Forelimb muscle (tissue), 1 donor: ENCODE results near the gene ARHGAP18. TPM values are rescaled to one million over a fixed set of nuclear protein-coding genes. Genes with fewer than 3 reads are reported as not detected.
A peak's percentile ranks its signal among the peaks of the same experiment; 100 is the strongest.

ENCODE experiments used
- DNase-seq: peaks from one replicate; pipeline ENCODE4 v3.0.0-alpha.2; 2013; ENCODE audit warnings: low read depth
- polyA plus RNA-seq: library from polyadenylated mRNA; unstranded; fragments of 120-200 nt; gene quantifications from one replicate; pipeline ENCODE4 v1.2.1, GENCODE V29; 2013; ENCODE audit not compliant: insufficient read length

Gene ARHGAP18
- polyA plus RNA-seq, 1 donor: 14.1 TPM

DNA sequence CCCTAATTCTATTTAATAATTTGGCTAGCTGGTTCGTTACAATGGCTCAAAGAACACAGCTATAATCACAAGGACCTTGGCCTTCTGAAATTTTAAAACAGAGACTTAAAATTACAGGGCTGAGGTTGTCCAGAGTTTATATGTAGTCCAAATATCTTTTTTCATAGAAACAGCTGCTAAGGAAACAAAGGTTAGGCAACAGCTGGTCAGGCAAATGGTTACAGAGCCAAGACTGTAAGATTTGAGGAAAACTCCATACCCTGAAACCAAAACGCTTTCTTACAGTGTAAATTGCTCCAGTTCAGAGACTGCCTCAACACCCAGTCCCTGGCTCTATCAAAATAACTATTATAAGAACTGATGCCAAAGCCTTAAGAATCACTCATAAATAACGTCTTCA is 9.7 kb upstream of the ARHGAP18 start:
- DNase-seq: peak; percentile 44

DNA sequence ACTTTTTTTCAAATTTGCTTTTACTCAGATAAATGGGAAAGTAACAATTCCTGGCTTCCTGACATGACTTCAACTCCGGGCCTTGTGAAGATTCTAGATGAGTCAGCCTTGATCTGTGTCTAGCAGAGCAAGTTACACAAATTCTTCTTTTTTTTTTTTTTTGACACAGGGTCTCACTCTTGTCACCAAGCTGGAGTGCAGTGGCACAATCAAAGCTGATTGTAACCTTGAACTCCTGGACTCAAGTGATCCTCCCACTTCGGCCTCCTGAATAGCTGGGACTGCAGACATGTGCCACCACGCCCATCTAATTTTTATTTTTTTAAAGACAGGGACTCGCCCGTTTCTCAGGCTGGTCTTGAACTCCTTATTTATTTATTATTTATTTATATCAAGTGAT is 7.3 kb upstream of the ARHGAP18 start:
- DNase-seq: no peak

DNA sequence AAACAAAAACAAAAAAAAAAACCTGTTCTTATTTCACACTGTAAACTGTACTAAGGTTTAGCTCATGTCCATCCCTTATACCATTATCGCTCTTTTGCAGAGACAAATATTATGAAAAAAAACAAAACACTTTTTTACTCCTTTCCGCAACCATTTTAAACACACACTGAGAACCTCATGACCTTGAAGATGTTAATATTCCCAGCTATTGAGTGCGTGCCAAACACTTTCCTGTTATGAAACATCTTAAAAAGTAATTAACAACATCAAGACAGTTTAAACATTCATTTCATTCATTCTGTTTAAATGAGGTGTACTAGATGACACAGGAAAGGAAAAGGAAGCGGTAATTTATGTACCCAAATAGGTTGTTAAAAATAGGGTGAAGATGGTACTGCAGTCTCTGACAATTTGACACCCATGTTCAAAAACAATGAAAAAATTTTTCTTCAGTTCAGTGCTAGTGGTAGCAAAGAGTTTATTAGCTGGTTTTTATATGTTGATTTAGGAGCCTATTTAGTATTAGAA is 3.9 kb upstream of the ARHGAP18 start:
- no peak for DNase-seq

DNA sequence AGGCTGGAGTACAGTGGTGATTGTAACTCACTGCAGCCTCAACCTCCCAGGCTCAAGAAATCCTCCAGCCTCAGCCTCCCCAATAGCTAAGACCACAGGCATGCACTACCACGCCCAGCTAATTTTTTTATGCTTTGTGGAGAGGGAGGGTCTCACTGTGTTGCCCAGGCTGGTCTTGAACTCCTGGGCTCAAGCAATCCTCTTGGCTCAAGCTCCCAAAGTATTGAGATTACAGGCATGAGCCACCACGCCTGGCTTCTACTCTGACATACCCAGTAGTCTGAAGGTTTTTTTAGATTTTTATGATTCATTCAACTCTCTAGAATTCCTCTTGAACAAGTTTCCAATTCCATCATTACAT is 1.3 kb upstream of the ARHGAP18 start:
- no peak for DNase-seq

DNA sequence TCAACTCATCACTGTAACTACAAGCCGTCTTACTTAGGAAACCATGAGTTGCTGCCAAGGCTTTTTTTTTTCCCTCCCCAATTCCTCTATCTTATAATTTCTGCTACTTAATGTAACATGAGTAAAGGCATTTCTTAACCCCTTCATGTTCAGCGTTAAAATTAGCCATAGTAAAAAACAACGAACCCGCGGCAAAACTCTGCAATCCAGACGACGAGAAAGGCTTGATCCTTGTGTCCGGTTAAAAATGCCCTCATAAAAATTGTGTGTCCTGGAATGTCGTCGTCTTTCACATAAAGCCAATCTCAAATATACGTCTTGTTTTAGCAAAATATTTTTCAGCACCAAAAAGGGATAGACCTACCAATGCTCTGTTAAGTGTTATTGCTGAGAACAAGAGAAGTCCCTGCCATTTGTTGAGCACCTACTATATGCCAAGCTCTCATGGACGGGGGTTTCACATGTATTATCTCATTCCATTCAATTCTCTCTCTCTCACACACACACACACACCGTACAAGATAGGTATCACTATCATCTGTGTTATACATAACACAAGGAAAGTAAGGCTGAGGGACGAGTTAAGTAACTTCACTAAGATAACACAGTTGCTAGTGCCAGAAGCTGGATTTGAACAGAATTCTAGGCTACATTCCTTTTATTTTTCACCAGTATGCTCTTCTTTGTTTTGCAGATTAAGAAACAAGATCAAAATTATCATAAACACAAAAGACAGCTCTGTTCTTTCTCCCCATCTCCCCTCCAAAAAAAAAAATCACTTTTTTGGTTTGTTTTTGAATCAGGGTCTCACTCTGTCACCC is 683 bp upstream of the ARHGAP18 start:
- no peak for DNase-seq

DNA sequence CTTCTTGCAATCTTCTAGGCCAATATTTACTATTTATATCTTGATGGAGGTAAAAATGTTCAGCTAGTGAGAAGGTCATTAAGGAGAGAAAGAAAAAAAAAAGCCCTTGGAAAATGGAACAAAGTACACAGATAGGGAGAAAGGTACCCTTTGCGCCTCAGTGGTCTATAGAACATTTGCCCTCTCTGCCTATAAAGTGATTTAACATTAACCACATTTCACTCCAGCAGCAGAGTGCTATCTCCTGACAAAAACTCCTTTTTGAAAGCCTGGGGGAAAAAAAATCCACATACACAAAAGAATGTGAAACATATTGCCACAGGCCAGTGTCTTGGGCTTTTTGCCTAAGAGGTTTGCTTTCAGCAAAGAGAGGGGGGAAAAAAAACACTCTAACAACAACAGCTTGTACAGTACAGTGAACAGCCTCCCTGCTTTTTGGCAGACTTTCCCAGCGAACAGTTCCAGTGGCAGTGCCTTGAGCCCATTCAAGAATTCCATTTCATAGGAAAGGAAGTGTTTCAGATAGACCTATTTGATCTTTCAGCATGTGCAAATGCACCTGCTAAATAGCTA is 695 bp downstream of the ARHGAP18 start:
- DNase-seq: no peak

DNA sequence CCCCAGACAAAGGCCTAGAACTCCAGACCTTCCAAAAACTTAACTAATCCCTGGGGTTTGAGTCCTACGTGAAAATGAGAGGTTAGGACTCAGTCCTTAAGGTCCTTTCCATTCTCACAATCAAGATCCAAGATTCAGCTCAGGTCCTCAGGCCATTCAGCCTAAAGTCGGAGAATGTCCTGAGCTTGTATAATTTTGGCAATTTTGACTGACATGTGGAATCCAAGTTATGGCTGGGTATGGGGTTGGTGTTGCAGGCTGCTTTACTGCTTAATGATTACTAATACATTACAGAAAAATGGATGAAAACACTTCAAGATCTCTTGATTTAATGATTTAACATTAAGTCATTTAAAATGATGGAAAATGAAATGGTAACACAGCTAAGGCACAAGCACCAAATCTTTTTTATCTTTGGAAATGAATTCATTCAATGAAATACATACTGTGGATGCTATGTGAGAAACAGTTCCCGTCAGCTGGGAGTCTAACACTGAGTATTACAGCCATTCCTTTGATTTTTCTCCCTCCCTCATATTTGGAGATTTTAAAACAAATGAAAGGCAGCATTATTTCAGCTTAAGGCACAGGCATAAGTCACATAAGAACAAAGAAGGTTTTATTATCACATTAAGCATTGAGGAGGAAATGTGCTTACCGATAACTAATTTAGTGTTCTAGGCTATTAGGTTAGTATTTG is 1.3 kb downstream of the ARHGAP18 start:
- DNase-seq: no peak

DNA sequence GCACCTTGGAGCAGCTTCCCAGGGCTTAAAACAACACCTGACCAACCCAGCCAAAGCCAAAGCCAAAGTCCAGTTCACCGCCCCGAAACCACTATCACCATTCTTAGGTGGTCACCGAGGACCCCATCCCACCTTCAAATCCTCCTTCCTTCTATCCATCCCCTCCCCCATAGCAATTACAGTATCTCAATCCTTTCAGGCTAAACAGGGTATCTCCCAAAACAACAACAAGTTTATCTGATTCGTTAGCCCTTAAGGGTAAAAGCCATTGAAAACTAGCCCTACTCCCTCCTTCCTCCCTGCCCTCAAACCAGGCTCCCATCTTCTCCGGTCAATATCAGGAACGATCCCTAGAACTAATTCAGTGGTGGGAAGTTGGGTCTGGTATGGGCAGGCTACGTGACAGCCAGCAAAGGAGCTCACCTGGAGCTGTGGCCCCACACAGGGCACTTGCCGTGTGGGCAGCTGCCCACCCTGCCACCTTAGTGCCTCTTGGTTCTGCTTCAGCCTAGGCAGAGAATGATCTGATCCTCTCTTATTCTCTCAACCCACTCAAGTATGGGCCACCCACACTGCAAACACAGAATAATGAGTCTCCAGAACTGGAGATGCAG is 2.0 kb downstream of the ARHGAP18 start:
- no peak for DNase-seq

DNA sequence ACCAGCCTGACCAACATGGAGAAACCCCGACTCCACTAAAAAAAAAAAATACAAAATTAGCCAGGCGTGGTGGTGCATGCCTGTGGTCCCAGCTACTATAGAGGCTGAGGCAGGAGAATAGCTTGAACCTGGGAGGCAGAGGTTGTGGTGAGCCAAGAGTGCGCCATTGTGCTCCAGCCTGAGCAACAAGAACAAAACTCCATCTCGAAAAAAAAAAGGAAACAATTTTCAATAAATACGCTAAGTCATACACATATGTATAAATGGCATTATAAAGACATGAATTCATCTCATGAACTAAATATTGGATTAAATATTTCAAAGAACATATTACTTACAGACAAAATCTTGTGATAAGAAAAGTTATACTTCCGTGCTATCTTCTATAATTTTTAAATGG is 2.9 kb downstream of the ARHGAP18 start:
- no peak for DNase-seq

DNA sequence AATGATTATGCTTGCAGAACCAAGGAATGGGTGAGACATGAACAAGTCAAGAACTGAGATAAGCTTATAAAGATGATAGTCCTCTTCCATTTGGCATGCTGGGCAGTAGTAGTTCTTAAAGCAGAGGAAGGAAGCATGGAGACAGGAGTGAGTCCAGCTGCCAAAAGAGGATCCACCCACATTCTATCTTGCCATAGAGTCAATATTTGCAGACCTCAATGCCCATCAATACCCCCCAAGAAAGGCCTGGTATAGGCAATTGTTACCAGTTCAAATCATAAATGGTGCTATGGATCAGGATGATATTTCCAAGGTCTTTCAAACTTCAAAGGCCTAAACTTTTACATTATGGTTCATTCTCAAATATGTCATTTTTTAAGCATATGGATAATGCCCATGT is 4.8 kb downstream of the ARHGAP18 start:
- DNase-seq: no peak

DNA sequence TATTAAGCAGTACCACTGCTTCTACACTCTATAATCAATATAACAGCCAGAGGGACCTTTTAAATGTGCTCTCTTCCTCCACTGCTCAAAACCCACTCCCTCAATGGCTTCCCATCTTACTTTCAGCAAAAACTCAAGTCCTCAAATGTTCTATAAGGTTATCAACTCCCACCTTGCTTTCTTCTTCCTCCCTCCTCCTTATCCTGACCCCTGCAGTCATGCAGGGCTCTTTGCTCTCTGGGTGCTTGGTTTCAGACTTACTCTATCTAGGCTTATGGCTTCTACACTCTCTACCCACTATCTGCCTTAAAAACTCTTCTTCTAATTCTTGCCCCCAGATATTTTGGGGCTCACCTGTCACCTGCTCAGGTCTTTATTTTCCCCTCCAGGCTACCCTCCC is 5.3 kb downstream of the ARHGAP18 start:
- no peak for DNase-seq

DNA sequence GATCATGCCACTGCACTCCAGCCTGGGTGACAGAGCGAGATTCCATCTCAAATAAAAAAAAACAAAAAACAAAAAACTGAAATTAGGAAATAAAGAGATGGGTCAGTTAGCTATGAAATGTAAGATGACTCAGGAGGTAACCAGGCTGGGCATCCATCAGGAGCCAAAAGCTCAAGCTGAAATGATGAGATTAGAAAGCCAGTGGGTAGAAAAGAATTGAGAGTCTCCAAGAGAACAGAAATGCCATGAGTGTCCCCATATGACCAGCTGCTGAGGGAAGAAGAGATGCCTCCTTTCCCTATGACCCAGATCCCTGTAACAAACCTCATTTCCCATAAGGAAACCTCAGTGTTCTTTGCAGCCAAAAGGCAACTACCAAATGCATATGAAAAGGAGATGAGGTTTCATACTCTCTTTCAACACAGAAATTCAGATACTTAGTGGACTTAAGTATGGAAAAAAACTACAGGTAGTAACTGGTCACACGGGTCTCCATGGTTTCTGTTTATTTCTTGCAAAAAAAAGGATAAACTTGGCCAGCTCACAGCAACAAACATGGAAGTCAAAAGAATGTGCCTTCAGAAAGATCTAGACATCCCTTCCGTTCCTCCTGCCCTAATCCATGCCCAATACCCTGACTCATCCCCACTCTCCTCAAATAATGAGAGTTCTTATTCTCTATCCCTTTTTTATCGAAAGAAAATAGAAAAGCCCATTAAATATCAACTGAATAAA is 8.1 kb downstream of the ARHGAP18 start:
- no peak for DNase-seq

DNA sequence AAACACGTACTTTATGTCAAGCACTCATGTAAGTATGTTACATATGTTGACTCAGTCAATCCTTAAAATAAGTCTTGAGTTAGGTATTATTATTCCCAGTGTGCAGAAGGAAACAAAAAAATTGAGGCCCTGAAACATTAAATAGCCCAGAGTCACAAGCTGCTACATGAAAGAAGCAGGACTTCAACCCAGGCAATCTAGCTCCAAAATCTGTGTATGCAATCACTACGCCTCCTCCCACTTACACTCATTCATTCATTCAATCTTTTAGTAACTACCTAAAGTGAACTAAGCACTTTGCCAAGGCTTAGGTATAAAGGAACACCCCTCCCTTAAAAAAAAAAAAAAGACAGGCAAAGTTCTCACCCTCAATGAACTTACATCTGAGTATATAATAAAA is 9.3 kb downstream of the ARHGAP18 start:
- DNase-seq: no peak

DNA sequence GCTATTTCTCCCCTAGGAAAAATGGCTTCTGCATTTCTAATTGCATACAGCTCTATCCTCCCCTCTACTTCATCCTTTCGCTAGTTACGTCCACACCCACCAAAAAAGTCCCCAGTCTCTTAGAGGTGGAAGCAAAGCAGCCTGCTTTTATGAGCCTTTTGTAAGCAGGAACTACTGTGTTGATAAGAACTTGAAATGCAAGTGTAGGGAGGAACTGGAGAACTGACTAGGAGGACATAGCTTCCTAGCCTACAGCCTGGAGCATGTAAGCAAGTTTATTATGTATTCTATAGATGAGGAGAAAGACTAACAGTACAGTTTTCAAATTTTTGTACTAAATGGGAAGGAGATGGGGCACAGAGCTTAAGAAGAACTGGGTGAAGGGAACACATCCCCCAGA is 10.3 kb downstream of the ARHGAP18 start:
- no peak for DNase-seq

DNA sequence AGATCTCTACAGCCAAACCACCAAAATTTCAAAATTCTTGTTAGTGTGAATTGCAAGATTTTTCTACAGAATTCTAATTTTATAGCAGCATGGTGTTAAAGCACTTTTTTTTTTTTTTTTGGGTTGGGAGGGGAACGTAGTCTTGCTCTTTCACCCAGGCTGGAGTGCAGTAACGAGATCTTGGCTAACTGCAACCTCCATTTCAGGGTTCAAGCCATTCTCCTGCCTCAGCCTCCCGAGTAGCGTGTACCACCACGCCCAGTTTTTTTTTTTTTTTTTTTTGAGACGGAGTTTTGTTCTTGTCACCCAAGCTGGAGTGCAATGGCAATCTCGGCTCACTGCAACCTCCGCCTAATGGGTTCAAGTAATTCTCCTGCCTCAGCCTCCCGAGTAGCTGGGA is 11.5 kb downstream of the ARHGAP18 start:
- DNase-seq: no peak

DNA sequence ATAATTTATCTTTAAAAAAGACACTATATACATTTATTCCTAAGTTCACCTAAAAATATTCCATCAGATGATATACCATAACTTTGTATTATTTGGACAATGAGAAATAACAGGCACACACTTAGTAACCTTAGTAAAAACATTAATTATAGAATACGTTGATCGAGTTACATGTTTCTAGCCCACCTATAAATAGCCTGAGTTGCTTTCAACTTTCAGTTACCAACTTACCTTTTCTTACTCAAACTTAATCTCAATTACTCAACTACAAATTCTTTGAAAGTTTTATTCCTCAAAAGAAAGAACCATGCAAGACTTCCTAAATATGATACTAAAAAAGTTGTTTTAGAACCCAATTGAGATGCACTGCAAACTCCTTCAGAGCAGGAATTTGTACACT is 12.2 kb downstream of the ARHGAP18 start:
- no peak for DNase-seq

DNA sequence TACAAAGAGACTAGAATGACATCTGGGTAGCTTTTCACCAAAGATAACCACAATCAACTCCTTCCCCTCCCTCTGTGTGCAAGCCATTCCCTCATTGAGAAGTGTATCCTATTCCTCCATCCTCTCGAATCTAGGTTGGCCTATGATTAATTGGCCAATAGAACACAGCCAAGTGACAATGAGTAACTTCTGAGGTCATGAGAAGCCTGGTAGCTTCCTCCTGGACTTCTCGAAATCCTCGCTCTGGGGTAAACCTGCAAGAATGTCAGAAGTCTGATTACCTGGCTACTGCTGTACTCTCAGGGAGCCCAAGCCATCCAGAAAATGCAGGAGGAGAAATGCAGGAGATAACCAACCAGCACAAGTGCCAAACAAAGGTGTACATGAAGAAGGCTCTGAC is 13.1 kb downstream of the ARHGAP18 start:
- DNase-seq: no peak

DNA sequence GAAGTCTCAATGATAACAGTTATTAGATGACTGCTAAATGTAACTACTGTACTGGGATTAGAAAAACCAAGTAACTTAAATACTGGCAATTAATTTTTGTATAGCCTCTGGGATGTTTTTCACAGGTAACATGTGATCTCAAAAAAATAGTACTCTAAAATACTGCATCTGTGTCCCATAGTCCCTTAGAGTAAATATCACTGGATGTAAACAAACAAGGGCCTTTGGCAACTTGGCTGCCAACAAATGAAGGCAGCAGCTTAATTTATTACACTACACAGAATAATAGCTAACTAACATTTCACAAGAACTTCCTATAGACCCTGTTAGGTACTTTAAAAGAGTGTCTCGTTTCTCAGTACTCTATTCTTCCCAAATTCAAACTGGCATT is 14.0 kb downstream of the ARHGAP18 start:
- no peak for DNase-seq

DNA sequence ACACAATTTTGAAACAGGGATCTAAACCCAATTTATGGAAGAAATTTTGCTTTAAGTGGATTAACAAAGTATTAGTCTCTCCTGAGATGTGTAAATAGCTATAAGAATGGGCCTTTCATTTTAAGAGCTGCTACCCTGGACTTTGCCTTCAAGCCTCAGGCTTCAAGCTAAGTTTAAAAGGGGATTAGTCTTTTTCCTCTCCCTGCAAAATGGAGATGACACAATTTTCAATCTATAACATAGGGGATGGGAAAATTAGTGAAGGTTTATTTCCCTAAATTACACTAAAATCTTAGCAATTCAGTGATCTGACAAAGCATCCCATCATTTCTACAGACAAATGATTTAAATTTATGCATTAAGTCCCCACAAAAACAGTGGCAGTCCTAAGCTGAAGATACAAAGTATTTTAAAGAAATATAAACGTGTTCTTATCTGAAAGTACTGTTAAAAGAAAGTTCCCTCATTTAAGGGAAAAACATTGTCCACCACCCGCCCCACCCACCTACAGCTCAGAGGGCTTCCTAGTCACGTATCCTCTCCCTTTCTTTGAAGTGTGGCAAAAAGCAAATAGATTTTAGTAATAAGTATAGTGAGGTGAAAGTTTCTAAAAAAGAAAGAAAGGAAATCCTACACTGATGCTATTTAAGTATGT is 14.5 kb downstream of the ARHGAP18 start:
- DNase-seq: no peak

DNA sequence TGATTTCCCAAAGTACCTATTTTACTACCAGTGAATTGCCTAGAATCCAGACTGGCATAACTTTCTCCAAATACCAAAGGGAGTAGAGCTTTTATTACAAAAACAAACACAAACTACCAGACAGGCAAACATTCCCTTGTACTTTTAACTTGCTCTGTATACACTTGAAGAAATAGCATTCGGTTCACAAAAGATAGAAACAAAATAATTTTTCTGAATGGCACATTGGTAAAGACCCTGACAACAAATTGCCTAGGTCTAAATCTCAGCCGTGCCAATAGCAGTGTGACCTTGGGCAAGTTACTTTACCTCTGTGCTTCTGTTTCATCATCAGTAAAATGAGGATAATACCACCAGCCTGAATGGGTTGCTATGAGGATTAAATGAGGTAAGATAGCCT is 15.9 kb downstream of the ARHGAP18 start:
- no peak for DNase-seq

DNA sequence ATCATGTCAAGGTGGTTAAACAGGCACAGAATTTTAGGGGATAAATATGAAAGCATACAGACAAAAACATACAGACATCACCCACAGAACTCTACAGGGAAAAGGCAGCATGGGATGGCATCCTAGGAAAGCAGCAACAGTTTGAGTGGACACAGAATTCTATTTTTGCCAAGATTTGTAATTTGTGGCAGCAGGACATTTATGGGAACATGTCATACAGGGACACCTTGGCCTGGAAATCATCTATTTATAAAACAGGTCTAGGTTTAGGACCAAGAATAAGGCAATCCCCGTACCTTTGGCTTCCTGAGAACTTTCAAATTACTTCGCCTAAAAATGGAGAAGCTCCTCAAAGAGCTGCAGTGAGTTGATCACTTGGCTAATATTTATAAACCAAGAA is 17.5 kb downstream of the ARHGAP18 start:
- no peak for DNase-seq
